RWPE2 (cell line): ENCODE data around the gene MATK.

Experiments
- ATAC-seq: fragments of 200-7000 bp; cut with Tn5 transposase; 3 replicates; pipeline ENCODE4 v1.9.1; 2021; ENCODE audit warnings: low read depth
- DNase-seq: peaks from one replicate; pipeline ENCODE4 v3.0.0-alpha.2; 2020; ENCODE audit warnings: low spot score
- H3K27ac ChIP-seq: fragments of 450-650 bp; 2 replicates; pipeline ENCODE4 v1.5.1; 2017; ENCODE audit warnings: mild to moderate bottlenecking; ENCODE audit not compliant: poor library complexity, severe bottlenecking
- H3K27me3 ChIP-seq: fragments of 250-450 bp; sonication (Bioruptor Pico); 2 replicates; pipeline ENCODE4 v1.5.1; 2021; ENCODE audit warnings: mild to moderate bottlenecking, moderate library complexity; ENCODE audit not compliant: insufficient read depth, poor library complexity, severe bottlenecking
- H3K36me3 ChIP-seq: fragments of 250-450 bp; sonication (Bioruptor Pico); 2 replicates; pipeline ENCODE4 v1.5.1; 2020; ENCODE audit warnings: low read depth, mild to moderate bottlenecking, moderate library complexity
- H3K4me1 ChIP-seq: fragments of 250-450 bp; sonication (Bioruptor Pico); 2 replicates; pipeline ENCODE4 v1.5.1; 2021; ENCODE audit warnings: mild to moderate bottlenecking, moderate library complexity; ENCODE audit not compliant: insufficient read depth, poor library complexity, severe bottlenecking
- H3K4me3 ChIP-seq: fragments of 250-450 bp; sonication (Bioruptor Pico); 2 replicates; pipeline ENCODE4 v1.5.1; 2021; ENCODE audit warnings: mild to moderate bottlenecking, moderate library complexity; ENCODE audit not compliant: severe bottlenecking
- H3K9me3 ChIP-seq: fragments of 250-450 bp; sonication (Bioruptor Pico); 2 replicates; pipeline ENCODE4 v1.5.1; 2021; ENCODE audit warnings: mild to moderate bottlenecking, moderate library complexity; ENCODE audit not compliant: severe bottlenecking
- CTCF ChIP-seq: fragments of 450-650 bp; IDR thresholded peaks from one replicate; pipeline ENCODE4 v1.5.1; 2017; ENCODE audit warnings: mild to moderate bottlenecking, moderate library complexity; ENCODE audit not compliant: poor library complexity, severe bottlenecking

Gene MATK

GRCh38 chr19:3814648-3815047 lies 28.5 kb upstream of the MATK start:
- DNase-seq: no peak
- no peaks in the 10 kb centered on the region for H3K4me1 ChIP-seq
- no peaks in the 10 kb centered on the region for H3K9me3 ChIP-seq
- no peak for TF ChIP-seq CTCF
- H3K4me3 ChIP-seq: no peak overlapping the region
- H3K27me3 ChIP-seq: no peaks in the 10 kb centered on the region
- ATAC-seq: no peak
- H3K36me3 ChIP-seq: no peaks in the 10 kb centered on the region
- no peak overlapping the region for H3K27ac ChIP-seq

- DNase-seq (no peak), ATAC-seq (no peak)
- no peaks in the 10 kb centered on the region for H3K36me3 ChIP-seq
- H3K4me3 ChIP-seq: no peak overlapping the region
- no peak overlapping the region for H3K27ac ChIP-seq
- TF ChIP-seq CTCF: no peak
- H3K27me3 ChIP-seq: no peaks in the 10 kb centered on the region
- H3K9me3 ChIP-seq: no peaks in the 10 kb centered on the region
- no peaks in the 10 kb centered on the region for H3K4me1 ChIP-seq
These were observed 27.6 kb upstream of the MATK start for GRCh38 chr19:3813473-3814392.

- H3K4me1 ChIP-seq: no peaks in the 10 kb centered on the region
- H3K9me3 ChIP-seq: no peaks in the 10 kb centered on the region
- DNase-seq: no peak
- no peaks in the 10 kb centered on the region for H3K27me3 ChIP-seq
- H3K36me3 ChIP-seq: no peaks in the 10 kb centered on the region
- H3K4me3 ChIP-seq: no peak overlapping the region
- no peak for ATAC-seq
- TF ChIP-seq CTCF: no peak
- no peak overlapping the region for H3K27ac ChIP-seq
These were observed 24.7 kb upstream of the MATK start for GRCh38 chr19:3810708-3811355.

- DNase-seq: no peak
- ATAC-seq: no peak
- no peak for TF ChIP-seq CTCF
- H3K4me3 ChIP-seq: no peak overlapping the region
- H3K27ac ChIP-seq: no peak overlapping the region
- H3K36me3 ChIP-seq: no peaks in the 10 kb centered on the region
- H3K4me1 ChIP-seq: no peaks in the 10 kb centered on the region
- H3K27me3 ChIP-seq: no peaks in the 10 kb centered on the region
- H3K9me3 ChIP-seq: no peaks in the 10 kb centered on the region
These were observed 23.9 kb upstream of the MATK start for GRCh38 chr19:3809881-3810707.
